ENCODE results near the gene RTRAF.

RTRAF gene

GRCh38 chr14:51989293-51990234 lies at the start of gene RTRAF:
Gene RTRAF (plus strand): TSS chr14:51989546. CDS start chr14:51989640, 94 bp downstream.
- DNase-seq (ENCODE audit: low spot score): peak; percentile 93

GRCh38 chr14:51939755-51940301 lies 49.5 kb upstream of the RTRAF start:
- DNase-seq (ENCODE audit: low spot score): no peak

- DNase-seq (ENCODE audit: low spot score): no peak
Measured at GRCh38 chr14:51942971-51943370, 46.4 kb upstream of the RTRAF start.

GRCh38 chr14:51950007-51950406 lies 39.3 kb upstream of the RTRAF start:
- DNase-seq (ENCODE audit: low spot score): no peak

- no peak for DNase-seq (ENCODE audit: low spot score)
Measured at GRCh38 chr14:51951656-51952055, 37.7 kb upstream of the RTRAF start.

- no peak for DNase-seq (ENCODE audit: low spot score)
Measured at GRCh38 chr14:51954031-51954430, 35.3 kb upstream of the RTRAF start.

- no peak for DNase-seq (ENCODE audit: low spot score)
Measured at GRCh38 chr14:51954657-51955056, 34.7 kb upstream of the RTRAF start.

GRCh38 chr14:51957950-51958349 lies 31.4 kb upstream of the RTRAF start:
- no peak for DNase-seq (ENCODE audit: low spot score)

- no peak for DNase-seq (ENCODE audit: low spot score)
Measured at GRCh38 chr14:51959928-51960327, 29.4 kb upstream of the RTRAF start.

GRCh38 chr14:51960866-51961265 lies 28.5 kb upstream of the RTRAF start:
- DNase-seq (ENCODE audit: low spot score): no peak

- DNase-seq (ENCODE audit: low spot score): no peak
Measured at GRCh38 chr14:51962711-51963110, 26.6 kb upstream of the RTRAF start.

- DNase-seq (ENCODE audit: low spot score): no peak
Measured at GRCh38 chr14:51963286-51963685, 26.1 kb upstream of the RTRAF start.

GRCh38 chr14:51967521-51967920 lies 21.8 kb upstream of the RTRAF start:
- DNase-seq (ENCODE audit: low spot score): no peak

GRCh38 chr14:51969852-51970540 lies 19.4 kb upstream of the RTRAF start:
- no peak for DNase-seq (ENCODE audit: low spot score)

- DNase-seq (ENCODE audit: low spot score): no peak
Measured at GRCh38 chr14:51972566-51972965, 16.8 kb upstream of the RTRAF start.

- no peak for DNase-seq (ENCODE audit: low spot score)
Measured at GRCh38 chr14:51977075-51977474, 12.3 kb upstream of the RTRAF start.

GRCh38 chr14:51978681-51979085 lies 10.7 kb upstream of the RTRAF start:
- no peak for DNase-seq (ENCODE audit: low spot score)

GRCh38 chr14:51979088-51979709 lies 10.1 kb upstream of the RTRAF start:
- DNase-seq (ENCODE audit: low spot score): peak; percentile 73

GRCh38 chr14:51981218-51981854 lies 8.0 kb upstream of the RTRAF start:
- no peak for DNase-seq (ENCODE audit: low spot score)

GRCh38 chr14:51988221-51988620 lies 1.1 kb upstream of the RTRAF start:
- DNase-seq (ENCODE audit: low spot score): no peak

GRCh38 chr14:51990488-51990887 lies 1.1 kb downstream of the RTRAF start:
- DNase-seq (ENCODE audit: low spot score): no peak
